GM10248 (cell line): Measurements from ENCODE around the gene JSRP1.

Experiments
- CTCF ChIA-PET: fragments of 300-600 bp; sonication (Branson Sonifier 250); formaldehyde crosslinking; extraction: SDS; loops from one replicate; lab custom pipeline; 2021; ENCODE audit warnings: antibody characterized with exemption; lab: Yijun Ruan, JAX
- POLR2A ChIA-PET: fragments of 350-650 bp; sonication (Branson Sonifier 250); formaldehyde crosslinking; extraction: SDS; loops from one replicate; lab custom pipeline; 2020; ENCODE audit warnings: antibody characterized with exemption; lab: Yijun Ruan, JAX
- DNase-seq: peaks from one replicate; pipeline ENCODE4 v3.0.0; 2012; ENCODE audit errors: extremely low spot score
- TF ChIP-seq, protein P1 (sequence below): IDR thresholded peaks from 2 replicates; pipeline ENCODE4 v1.5.1; 2012; ENCODE audit warnings: mild to moderate bottlenecking, low read depth; ENCODE audit errors: extremely low read depth, missing control alignments, control extremely low read depth

The JSRP1 gene

DNA sequence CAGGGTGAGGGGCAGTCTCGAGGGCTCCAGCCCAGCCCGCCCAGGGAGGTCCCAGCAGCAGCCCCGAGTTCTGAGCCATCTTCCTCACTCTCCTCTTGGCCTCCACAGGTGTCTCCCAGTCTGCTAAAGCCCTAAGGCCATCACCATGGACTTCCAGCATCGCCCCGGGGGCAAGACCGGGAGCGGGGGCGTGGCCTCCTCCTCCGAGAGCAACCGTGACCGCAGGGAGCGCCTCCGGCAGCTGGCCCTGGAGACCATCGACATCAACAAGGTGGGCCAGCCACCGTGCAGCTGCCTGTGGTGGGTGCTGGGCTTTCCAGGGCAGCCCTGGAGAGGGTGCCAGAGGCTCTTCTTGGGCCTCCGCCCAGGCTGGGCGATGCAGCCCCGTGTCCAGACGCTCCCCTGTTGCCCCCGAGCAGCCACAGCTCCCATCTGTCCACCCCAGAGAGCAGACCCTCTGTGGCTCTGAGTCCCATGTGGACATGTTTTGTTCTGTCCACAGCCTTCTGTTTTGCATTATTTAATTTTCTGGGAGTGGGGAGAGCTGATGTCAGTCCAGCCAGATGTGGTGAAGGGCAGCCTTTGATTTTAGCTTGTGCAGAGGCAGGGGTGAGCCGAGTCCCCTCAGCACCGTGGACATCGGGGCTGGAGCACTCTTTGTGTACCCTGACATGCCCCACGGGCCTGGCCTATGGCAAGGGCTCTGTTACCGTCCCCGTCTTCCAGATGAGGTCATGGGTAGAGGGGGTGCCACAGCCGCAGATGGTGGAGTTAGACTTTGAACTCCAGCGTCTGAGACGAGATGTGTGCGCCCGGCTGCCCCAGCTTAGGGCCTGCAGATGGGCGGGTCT is 12.7 kb downstream of the JSRP1 start:
- no peak for DNase-seq
- TF ChIP-seq, protein P1, sequence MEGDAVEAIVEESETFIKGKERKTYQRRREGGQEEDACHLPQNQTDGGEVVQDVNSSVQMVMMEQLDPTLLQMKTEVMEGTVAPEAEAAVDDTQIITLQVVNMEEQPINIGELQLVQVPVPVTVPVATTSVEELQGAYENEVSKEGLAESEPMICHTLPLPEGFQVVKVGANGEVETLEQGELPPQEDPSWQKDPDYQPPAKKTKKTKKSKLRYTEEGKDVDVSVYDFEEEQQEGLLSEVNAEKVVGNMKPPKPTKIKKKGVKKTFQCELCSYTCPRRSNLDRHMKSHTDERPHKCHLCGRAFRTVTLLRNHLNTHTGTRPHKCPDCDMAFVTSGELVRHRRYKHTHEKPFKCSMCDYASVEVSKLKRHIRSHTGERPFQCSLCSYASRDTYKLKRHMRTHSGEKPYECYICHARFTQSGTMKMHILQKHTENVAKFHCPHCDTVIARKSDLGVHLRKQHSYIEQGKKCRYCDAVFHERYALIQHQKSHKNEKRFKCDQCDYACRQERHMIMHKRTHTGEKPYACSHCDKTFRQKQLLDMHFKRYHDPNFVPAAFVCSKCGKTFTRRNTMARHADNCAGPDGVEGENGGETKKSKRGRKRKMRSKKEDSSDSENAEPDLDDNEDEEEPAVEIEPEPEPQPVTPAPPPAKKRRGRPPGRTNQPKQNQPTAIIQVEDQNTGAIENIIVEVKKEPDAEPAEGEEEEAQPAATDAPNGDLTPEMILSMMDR, result no peak
- CTCF ChIA-PET, result no interaction called here
- POLR2A ChIA-PET, result interaction anchor here (0.6 kb wide), 1 partner anchor 66 kb away, joined by 3 read pairs; no protein-coding TSS in a partner anchor

GRCh38 chr19:2242816-2243215 is 13.4 kb downstream of the JSRP1 start:
- TF ChIP-seq, protein P1, result no peak
- POLR2A ChIA-PET, result no interaction called here
- DNase-seq, result no peak
- CTCF ChIA-PET, result no interaction called here

DNA sequence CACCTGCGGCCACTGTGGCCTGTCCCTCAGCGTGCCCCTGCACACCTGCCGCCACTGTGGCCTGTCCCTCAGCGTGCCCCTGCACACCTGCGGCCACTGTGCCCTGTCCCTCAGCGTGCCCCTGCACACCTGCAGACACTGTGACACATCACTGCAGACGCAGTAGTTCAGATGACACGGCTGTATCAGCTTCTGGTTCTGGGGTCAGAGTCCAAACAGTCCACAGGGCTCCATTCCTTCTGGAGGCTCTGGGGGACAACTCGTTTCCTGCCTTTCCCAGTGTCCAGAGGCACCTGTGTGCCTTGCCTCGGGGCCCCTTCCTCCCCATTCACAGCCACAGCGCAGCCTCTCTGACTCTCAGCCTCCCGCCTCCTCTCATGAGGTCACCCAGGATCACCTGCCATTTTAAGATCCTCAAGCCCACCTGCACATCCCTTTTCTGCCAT is 14.1 kb downstream of the JSRP1 start:
- DNase-seq, result no peak
- TF ChIP-seq, protein P1, result no peak
- POLR2A ChIA-PET, result no interaction called here
- CTCF ChIA-PET, result interaction anchor here (5.3 kb wide), 1 partner anchor 32 kb away, joined by 37 read pairs; no protein-coding TSS in a partner anchor

DNA sequence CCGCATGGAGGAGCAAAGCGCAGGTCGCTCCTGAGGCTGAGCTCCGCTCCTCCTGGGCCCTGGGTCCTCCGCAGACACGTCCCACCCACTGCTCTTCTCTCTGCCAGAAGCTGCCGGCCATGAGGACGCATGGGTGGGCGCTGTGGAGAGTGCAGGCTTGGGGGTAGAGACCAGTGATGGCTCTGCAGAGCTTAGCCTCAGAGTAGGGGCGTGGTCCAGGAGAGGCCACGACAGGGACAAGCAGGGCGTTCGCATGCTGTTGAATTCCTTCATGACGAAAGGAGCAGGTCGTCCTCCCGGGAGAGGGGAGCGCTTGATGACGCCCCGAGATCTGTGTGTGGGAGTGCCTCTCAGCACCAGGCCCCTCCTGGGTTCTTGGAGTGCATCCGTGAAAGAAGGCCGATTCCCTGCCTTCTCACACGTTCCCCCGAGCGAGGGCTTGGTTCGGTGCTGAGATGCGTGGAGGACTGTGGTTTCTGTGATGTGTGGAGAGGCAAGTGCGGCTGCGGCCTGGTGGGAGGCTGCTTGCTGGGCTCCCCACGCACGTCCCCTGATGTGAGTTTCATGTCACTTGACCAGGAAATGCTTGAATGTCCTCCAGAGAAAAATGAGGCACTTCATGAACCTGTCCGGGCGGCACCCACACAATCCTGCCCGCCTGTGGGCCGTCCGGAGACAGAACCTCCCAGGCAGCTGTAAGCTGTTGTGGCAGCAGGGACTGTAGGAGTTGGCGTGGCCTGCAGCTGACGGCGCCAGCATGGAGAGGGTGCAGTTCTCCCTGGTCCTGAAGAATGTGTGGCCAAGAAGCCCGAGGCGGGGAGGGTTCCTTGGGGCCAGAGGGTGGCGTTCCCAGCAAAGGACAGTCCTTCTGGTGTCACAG is 15.1 kb downstream of the JSRP1 start:
- POLR2A ChIA-PET, result no interaction called here
- CTCF ChIA-PET, result interaction anchor here (0.6 to 5.3 kb wide), 3 partner anchors 33 to 85 kb away, joined by 3 to 37 read pairs (median 3); no protein-coding TSS in a partner anchor
- TF ChIP-seq, protein P1, result no peak
- no peak for DNase-seq

DNA sequence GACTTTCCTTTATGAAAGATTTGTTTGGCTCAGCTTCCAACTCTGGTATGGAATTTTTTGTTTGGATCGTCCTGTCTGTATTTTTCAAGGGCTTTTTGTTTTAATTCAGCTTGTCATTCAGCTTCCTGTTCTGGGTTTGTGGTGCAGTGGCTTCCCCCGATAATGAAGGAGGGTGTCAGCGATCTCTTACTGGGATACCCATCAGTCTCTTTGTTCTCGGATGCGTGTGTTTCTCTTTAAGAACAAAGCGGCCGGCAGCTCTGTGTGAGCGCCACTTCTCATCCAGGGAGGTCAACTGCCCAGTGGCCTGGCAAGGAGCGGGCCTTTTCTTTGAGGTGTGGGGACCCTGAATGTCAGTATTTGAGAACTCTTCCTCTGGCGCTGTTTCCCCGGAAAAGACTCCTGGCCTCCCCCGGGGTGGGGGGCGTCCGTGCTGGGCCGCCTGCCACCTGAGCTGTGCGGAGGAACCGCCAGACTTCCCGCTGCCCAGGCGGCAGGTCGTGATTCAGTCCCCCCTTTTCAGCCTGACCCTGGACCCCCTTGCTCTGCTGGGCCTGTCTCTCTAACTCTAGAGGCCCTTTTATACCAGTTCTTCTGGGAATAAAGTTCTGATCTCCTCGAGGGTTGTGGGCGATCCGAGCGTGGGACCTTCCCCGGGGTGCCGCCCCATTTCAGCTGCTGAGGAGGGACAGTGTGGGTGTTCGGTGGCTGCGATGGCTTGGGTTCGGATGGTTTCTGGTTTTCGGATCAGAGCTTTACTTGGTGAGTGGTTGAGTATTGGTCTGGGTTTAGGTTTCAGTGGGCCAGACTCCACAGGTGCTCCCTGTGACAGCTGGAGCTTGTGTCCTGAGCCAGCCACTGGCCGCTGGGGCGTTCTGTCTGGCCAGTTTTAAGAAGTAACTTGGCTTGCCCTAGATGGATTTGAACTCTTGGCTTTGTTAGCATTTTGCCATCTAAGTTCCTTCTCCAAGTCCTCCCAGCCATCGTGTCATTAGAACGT is 16.1 kb downstream of the JSRP1 start:
- POLR2A ChIA-PET, result interaction anchor here (1.0 kb wide), 1 partner anchor 11 kb away, joined by 4 read pairs; no protein-coding TSS in a partner anchor
- CTCF ChIA-PET, result interaction anchor here (0.6 to 5.3 kb wide), 9 partner anchors 9 to 374 kb away, joined by 3 to 37 read pairs (median 5); partner anchors contain the start of gene AMH
- TF ChIP-seq, protein P1, result no peak
- DNase-seq, result no peak
